HCT116 (cell line): ENCODE measurements around the gene OSBPL5. TPM values are rescaled to one million over a fixed set of nuclear protein-coding genes. Genes with fewer than 3 reads are reported as not detected.

ENCODE experiments used
- ATAC-seq: fragments of 200-7000 bp; cut with Tn5 transposase; 2 replicates; pipeline ENCODE4 v1.9.1; 2020; ENCODE audit warnings: mild to moderate bottlenecking, moderate library complexity
- BruUV-seq: library from RNA; stranded (reverse); fragments of 400-500 nt; replicated peaks from 2 replicates; lab custom pipeline; 2021; lab: Mats Ljungman, UMichigan
- CTCF ChIA-PET: fragments of 300-600 bp; sonication (Branson Sonifier 250); formaldehyde crosslinking; loops from one replicate; lab custom pipeline; 2021; ENCODE audit warnings: antibody characterized with exemption; lab: Charles Lee
- POLR2A ChIA-PET: fragments of 300-600, 350-600 bp; sonication (Branson Sonifier 250); formaldehyde crosslinking; loops from one replicate; lab custom pipeline; 2021; ENCODE audit warnings: antibody characterized with exemption; lab: Charles Lee
- RAD21 ChIA-PET, 2 experiments: fragments of 300-600 bp; sonication (Branson Sonifier 250); formaldehyde crosslinking; loops; one replicate each; lab custom pipeline; 2023; ENCODE audit warnings: low total read pairs in 2 of 2; ENCODE audit not compliant: uncharacterized antibody in 2 of 2, unreplicated experiment in 2 of 2, low non-redundant PET in 1 of 2; lab: Charles Lee
- DNase-seq: peaks from one replicate; pipeline ENCODE4 v3.0.0-alpha.2; 2010; ENCODE audit warnings: low read depth, low spot score
- H2AFZ ChIP-seq: fragments of 200-600 bp; shearing (Covaris generic), sonication (generic); 2 replicates; pipeline ENCODE4 v1.6.1; 2017; ENCODE audit warnings: low read depth, mixed run types, mixed read lengths, antibody characterized with exemption, low read length; ENCODE audit not compliant: poor library complexity, severe bottlenecking
- H3K27ac ChIP-seq: 2 replicates; pipeline ENCODE4 v1.5.1; 2012; ENCODE audit warnings: low read depth, low read length
- H3K27me3 ChIP-seq: fragments of 200-600 bp; sonication (generic); 2 replicates; pipeline ENCODE4 v1.6.1; 2016; ENCODE audit warnings: mixed run types, low read length, mixed read lengths; ENCODE audit not compliant: insufficient read depth
- H3K36me3 ChIP-seq, 2 experiments: fragments of 200-500 bp in 1 of 2; fragments of 200-600 bp in 1 of 2; sonication (Bioruptor generic) in 1 of 2; sonication (generic) in 1 of 2; 2 replicates each; pipeline versions ENCODE4 v1.5.1 to v1.6.1; 2014 to 2016; ENCODE audit warnings: low read length in 2 of 2, inconsistent platforms in 1 of 2, mixed read lengths in 1 of 2, mixed run types in 1 of 2; ENCODE audit not compliant: insufficient read depth in 2 of 2, control insufficient read depth in 1 of 2
- H3K4me1 ChIP-seq, 2 experiments: fragments of 200-600 bp in 1 of 2; sonication (generic) in 1 of 2; 2 replicates each; pipeline versions ENCODE4 v1.5.1 to v1.6.1; 2012 to 2017; ENCODE audit warnings: low read length in 2 of 2, inconsistent platforms in 1 of 2, mild to moderate bottlenecking in 1 of 2, mixed read lengths in 1 of 2, mixed run types in 1 of 2, moderate library complexity in 1 of 2; ENCODE audit not compliant: insufficient read depth in 2 of 2, control insufficient read depth in 1 of 2
- H3K4me2 ChIP-seq: fragments of 200-600 bp; sonication (generic); 2 replicates; pipeline ENCODE4 v1.6.1; 2017; ENCODE audit warnings: mixed run types, low read length, mixed read lengths
- H3K4me3 ChIP-seq, 2 experiments: fragments of 200-600 bp in 1 of 2; sonication (generic) in 1 of 2; replicated peaks in 1 of 2; 2 replicates each; pipeline ENCODE4 v1.5.1; 2011 to 2016; ENCODE audit warnings: low read length in 2 of 2, control low read depth in 1 of 2, low read depth in 1 of 2, mild to moderate bottlenecking in 1 of 2, mixed read lengths in 1 of 2, mixed run types in 1 of 2
- H3K79me2 ChIP-seq: fragments of 200-600 bp; sonication (generic); 2 replicates; pipeline ENCODE4 v1.6.1; 2017; ENCODE audit warnings: mild to moderate bottlenecking, mixed run types, low read length, moderate library complexity, mixed read lengths; ENCODE audit not compliant: insufficient read depth
- H3K9ac ChIP-seq: fragments of 200-600 bp; sonication (generic); 2 replicates; pipeline ENCODE4 v1.6.1; 2016; ENCODE audit warnings: low read length, mixed read lengths
- H3K9me2 ChIP-seq: fragments of 200-600 bp; sonication (generic), shearing (Covaris generic); 2 replicates; pipeline ENCODE4 v1.6.1; 2017; ENCODE audit warnings: mixed run types, mild to moderate bottlenecking, moderate library complexity; ENCODE audit not compliant: insufficient read depth
- H3K9me3 ChIP-seq, 2 experiments: fragments of 200-500 bp in 1 of 2; fragments of 200-600 bp in 1 of 2; sonication (Bioruptor generic) in 1 of 2; sonication (generic) in 1 of 2; 2 replicates each; pipeline ENCODE4 v1.6.1; 2014 to 2017; ENCODE audit warnings: low read length in 2 of 2, mixed read lengths in 2 of 2, inconsistent platforms in 1 of 2, low read depth in 1 of 2, mild to moderate bottlenecking in 1 of 2, mixed run types in 1 of 2, moderate library complexity in 1 of 2; ENCODE audit not compliant: control insufficient read depth in 1 of 2, insufficient read depth in 1 of 2
- H4K20me1 ChIP-seq: fragments of 200-600 bp; sonication (generic), shearing (Covaris generic); 2 replicates; pipeline ENCODE4 v1.6.1; 2017; ENCODE audit warnings: mixed run types, mild to moderate bottlenecking, moderate library complexity; ENCODE audit not compliant: insufficient read depth
- CBX3 ChIP-seq: IDR thresholded peaks from 2 replicates; pipeline ENCODE4 v1.6.1; 2012; ENCODE audit warnings: low read depth
- EZH2 ChIP-seq: fragments of 200-600 bp; sonication (generic); IDR thresholded peaks from 2 replicates; pipeline ENCODE4 v1.6.1; 2017; ENCODE audit warnings: antibody characterized with exemption, mixed run types
- EZH2phosphoT487 ChIP-seq: fragments of 200-600 bp; IDR thresholded peaks from 2 replicates; pipeline ENCODE4 v1.6.1; 2018; ENCODE audit warnings: antibody characterized with exemption, borderline replicate concordance
- FOSL1 ChIP-seq: IDR thresholded peaks from 2 replicates; pipeline ENCODE4 v1.6.1; 2012; ENCODE audit warnings: low read depth
- JUND ChIP-seq: IDR thresholded peaks from 2 replicates; pipeline ENCODE4 v1.6.1; 2012
- MAX ChIP-seq: IDR thresholded peaks from 2 replicates; pipeline ENCODE4 v1.6.1; 2012
- POLR2A ChIP-seq: IDR thresholded peaks from 2 replicates; pipeline ENCODE4 v1.7.0; 2011; ENCODE audit warnings: borderline replicate concordance; ENCODE audit not compliant: insufficient read depth, insufficient read length; ENCODE audit errors: extremely low read depth
- POLR2AphosphoS5 ChIP-seq: IDR thresholded peaks from 2 replicates; pipeline ENCODE4 v1.6.1; 2011; ENCODE audit warnings: mild to moderate bottlenecking, low read depth, low read length, moderate library complexity
- SRF ChIP-seq: IDR thresholded peaks from 2 replicates; pipeline ENCODE4 v1.6.1; 2012; ENCODE audit warnings: low read depth
- YY1 ChIP-seq: IDR thresholded peaks from 2 replicates; pipeline ENCODE4 v1.6.1; 2011; ENCODE audit warnings: low read length, low read depth, moderate library complexity, mild to moderate bottlenecking; ENCODE audit not compliant: insufficient replicate concordance; ENCODE audit errors: extremely low read depth
- intact Hi-C: fragments of 100-400 bp; cut with micrococcal nuclease; formaldehyde crosslinking; loops from 2 replicates; pipeline ENCODE4 v1.10.0; 2022
- total RNA-seq: library from RNA; stranded (reverse); gene quantifications from one replicate; pipeline ENCODE4 v1.2.1, GENCODE V29; 2021; ENCODE audit not compliant: unreplicated experiment
- TF ChIP-seq, protein P1 (sequence below), 3 experiments: fragments of 200-600 bp in 1 of 3; sonication (generic) in 1 of 3; IDR thresholded peaks in 2 of 3; conservative IDR thresholded peaks in 1 of 3; 2 replicates each; pipeline ENCODE4 v1.5.1; 2012 to 2017; ENCODE audit warnings: low read depth in 2 of 3, low read length in 2 of 3, antibody characterized with exemption in 1 of 3, borderline replicate concordance in 1 of 3, control low read depth in 1 of 3, mild to moderate bottlenecking in 1 of 3, mixed read lengths in 1 of 3, mixed run types in 1 of 3, moderate library complexity in 1 of 3; ENCODE audit not compliant: insufficient read depth in 1 of 3

OSBPL5 gene
- total RNA-seq, 1 experiment from 2014 or later: 44.2 TPM

GRCh38 chr11:3129181-3129590, 35.9 kb downstream of the OSBPL5 start:
- DNase-seq (no peak), ATAC-seq (no peak)
- no peaks in the 10 kb centered on the region for H3K9me2 ChIP-seq
- no peak overlapping the region for H3K4me3 ChIP-seq
- POLR2A ChIA-PET: no interaction called here
- H2AFZ ChIP-seq: no peak overlapping the region
- RAD21 ChIA-PET: no interaction called here
- H3K9me3 ChIP-seq: no peaks in the 10 kb centered on the region
- no peak for TF ChIP-seq FOSL1
- TF ChIP-seq SRF: no peak
- TF ChIP-seq, protein P1, sequence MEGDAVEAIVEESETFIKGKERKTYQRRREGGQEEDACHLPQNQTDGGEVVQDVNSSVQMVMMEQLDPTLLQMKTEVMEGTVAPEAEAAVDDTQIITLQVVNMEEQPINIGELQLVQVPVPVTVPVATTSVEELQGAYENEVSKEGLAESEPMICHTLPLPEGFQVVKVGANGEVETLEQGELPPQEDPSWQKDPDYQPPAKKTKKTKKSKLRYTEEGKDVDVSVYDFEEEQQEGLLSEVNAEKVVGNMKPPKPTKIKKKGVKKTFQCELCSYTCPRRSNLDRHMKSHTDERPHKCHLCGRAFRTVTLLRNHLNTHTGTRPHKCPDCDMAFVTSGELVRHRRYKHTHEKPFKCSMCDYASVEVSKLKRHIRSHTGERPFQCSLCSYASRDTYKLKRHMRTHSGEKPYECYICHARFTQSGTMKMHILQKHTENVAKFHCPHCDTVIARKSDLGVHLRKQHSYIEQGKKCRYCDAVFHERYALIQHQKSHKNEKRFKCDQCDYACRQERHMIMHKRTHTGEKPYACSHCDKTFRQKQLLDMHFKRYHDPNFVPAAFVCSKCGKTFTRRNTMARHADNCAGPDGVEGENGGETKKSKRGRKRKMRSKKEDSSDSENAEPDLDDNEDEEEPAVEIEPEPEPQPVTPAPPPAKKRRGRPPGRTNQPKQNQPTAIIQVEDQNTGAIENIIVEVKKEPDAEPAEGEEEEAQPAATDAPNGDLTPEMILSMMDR (IDR thresholded peaks at IDR 0.05 in 2 of 3, conservative IDR thresholded peaks at IDR 0.05 in 1 of 3; ENCODE audit: borderline replicate concordance in 1 of 3, insufficient read depth in 1 of 3, low read depth in 2 of 3, low read length in 2 of 3): no peak
- TF ChIP-seq EZH2phosphoT487: no peak
- TF ChIP-seq POLR2AphosphoS5: no peak
- TF ChIP-seq EZH2: no peak
- no peak for TF ChIP-seq CBX3
- no peak for TF ChIP-seq POLR2A
- no peak for TF ChIP-seq JUND
- no peak for TF ChIP-seq MAX
- TF ChIP-seq YY1: no peak
- TF ChIP-seq, all 23 proteins: peak for 0
- H3K36me3 ChIP-seq: no peaks in the 10 kb centered on the region; a peak in 1 of 4 replicates
- H3K4me2 ChIP-seq: no peak overlapping the region
- H4K20me1 ChIP-seq: no peaks in the 10 kb centered on the region
- intact Hi-C loops: no loop called here
- CTCF ChIA-PET: no interaction called here
- no TSS peak for BruUV-seq
- peaks cover 21 to 43% of the 10 kb centered on the region in 2 experiments for H3K4me1 ChIP-seq
- H3K9ac ChIP-seq: no peak overlapping the region
- H3K27me3 ChIP-seq: no peaks in the 10 kb centered on the region
- no peak overlapping the region for H3K27ac ChIP-seq
- H3K79me2 ChIP-seq: peaks cover 14% of the 10 kb centered on the region
